SU-DHL-6 (cell line): ENCODE measurements around the gene CFAP92.

ENCODE experiments used
- H2AFZ ChIP-seq: fragments of 200-600 bp; sonication (generic); 2 replicates; pipeline ENCODE4 v1.6.1; 2014; ENCODE audit warnings: low read depth, mild to moderate bottlenecking, moderate library complexity, mixed read lengths, antibody characterized with exemption, low read length; ENCODE audit not compliant: severe bottlenecking
- H3F3A ChIP-seq: fragments of 200-600 bp; shearing (Covaris generic); 2 replicates; pipeline ENCODE4 v1.6.0; 2016; ENCODE audit warnings: antibody characterized with exemption, mild to moderate bottlenecking; ENCODE audit not compliant: insufficient read depth
- H3K27ac ChIP-seq: fragments of 200-600 bp; sonication (generic); 2 replicates; pipeline ENCODE4 v1.5.1; 2016; ENCODE audit warnings: low read depth, mild to moderate bottlenecking, low read length, moderate library complexity, mixed read lengths
- H3K27me3 ChIP-seq: fragments of 200-600 bp; sonication (generic), shearing (Covaris generic); 2 replicates; pipeline ENCODE4 v1.6.0; 2014; ENCODE audit warnings: mild to moderate bottlenecking, low read length
- H3K36me3 ChIP-seq: fragments of 200-600 bp; sonication (generic); 2 replicates; pipeline ENCODE4 v1.6.1; 2014; ENCODE audit warnings: mild to moderate bottlenecking, low read length, mixed read lengths
- H3K4me2 ChIP-seq: fragments of 300-600, 200-600 bp; shearing (Covaris generic), sonication (generic); 2 replicates; pipeline ENCODE4 v1.6.0; 2014; ENCODE audit warnings: low read length, low read depth, mild to moderate bottlenecking; ENCODE audit not compliant: poor library complexity, severe bottlenecking
- H3K4me3 ChIP-seq: fragments of 200-600 bp; sonication (generic); 2 replicates; pipeline ENCODE4 v1.5.1; 2014; ENCODE audit warnings: antibody characterized with exemption, low read length, mild to moderate bottlenecking, mixed read lengths; ENCODE audit not compliant: insufficient read depth, poor library complexity, severe bottlenecking
- H3K79me2 ChIP-seq: fragments of 200-600 bp; sonication (generic); 2 replicates; pipeline ENCODE4 v1.6.1; 2014; ENCODE audit warnings: mild to moderate bottlenecking, low read length, moderate library complexity; ENCODE audit not compliant: insufficient read depth
- H3K9ac ChIP-seq: fragments of 200-600 bp; sonication (generic); 2 replicates; pipeline ENCODE4 v1.7.0; 2014; ENCODE audit warnings: mild to moderate bottlenecking, low read length
- H3K9me2 ChIP-seq: fragments of 200-600 bp; sonication (generic); replicated peaks from 2 replicates; pipeline ENCODE4 v1.6.1; 2014; ENCODE audit warnings: low read length; ENCODE audit not compliant: insufficient read depth
- H3K9me3 ChIP-seq: fragments of 200-600 bp; sonication (generic); 2 replicates; pipeline ENCODE4 v1.6.1; 2014; ENCODE audit warnings: low read length, mixed read lengths; ENCODE audit not compliant: insufficient read depth
- H4K20me1 ChIP-seq: fragments of 200-600 bp; sonication (generic); 2 replicates; pipeline ENCODE4 v1.6.1; 2014; ENCODE audit warnings: low read depth, mild to moderate bottlenecking, antibody characterized with exemption, low read length, moderate library complexity, mixed read lengths
- CTCF ChIP-seq: fragments of 200-600 bp; sonication (generic); IDR thresholded peaks from one replicate; pipeline ENCODE4 v1.5.1; 2017; ENCODE audit warnings: antibody characterized with exemption, mild to moderate bottlenecking, low read length, moderate library complexity; ENCODE audit not compliant: insufficient read depth, poor library complexity, severe bottlenecking
- EZH2phosphoT487 ChIP-seq: fragments of 200-600 bp; sonication (generic), shearing (Covaris generic); conservative IDR thresholded peaks from 2 replicates; pipeline ENCODE4 v1.6.1; 2018; ENCODE audit warnings: mild to moderate bottlenecking, antibody characterized with exemption, low read length, moderate library complexity, mixed read lengths

Gene CFAP92

GRCh38 chr3:129031476-129032215 lies 37.8 kb upstream of the CFAP92 start:
- Histone ChIP-seq H3K36me3 (no peaks in the 10 kb centered on the region), H4K20me1 (no peaks in the 10 kb centered on the region), H3K79me2 (no peaks in the 10 kb centered on the region), H3K9me2 (no peaks in the 10 kb centered on the region), H3K9ac (no peak overlapping the region), H3K27ac (no peak overlapping the region), H3K4me3 (no peak overlapping the region), H3F3A (no peaks in the 10 kb centered on the region), H3K4me2 (no peak overlapping the region), H3K27me3 (no peaks in the 10 kb centered on the region), H2AFZ (no peak overlapping the region), H3K9me3 (no peaks in the 10 kb centered on the region)
- TF ChIP-seq CTCF, result no peak
- TF ChIP-seq EZH2phosphoT487, result no peak

GRCh38 chr3:129030611-129031010 lies 36.7 kb upstream of the CFAP92 start:
- Histone ChIP-seq H3K36me3 (no peaks in the 10 kb centered on the region), H3K27ac (no peak overlapping the region), H3K9me2 (no peaks in the 10 kb centered on the region), H3K9me3 (no peaks in the 10 kb centered on the region), H3K9ac (no peak overlapping the region), H3F3A (no peaks in the 10 kb centered on the region), H3K27me3 (no peaks in the 10 kb centered on the region), H3K4me2 (no peak overlapping the region), H3K4me3 (no peak overlapping the region), H4K20me1 (no peaks in the 10 kb centered on the region), H3K79me2 (no peaks in the 10 kb centered on the region), H2AFZ (no peak overlapping the region)
- TF ChIP-seq EZH2phosphoT487 (no peak), CTCF (no peak)

- Histone ChIP-seq H4K20me1 (no peaks in the 10 kb centered on the region), H3K27me3 (no peaks in the 10 kb centered on the region), H3K4me2 (no peak overlapping the region), H3K4me3 (no peak overlapping the region), H3K9me2 (no peaks in the 10 kb centered on the region), H2AFZ (no peak overlapping the region), H3F3A (no peaks in the 10 kb centered on the region), H3K27ac (no peak overlapping the region), H3K9ac (no peak overlapping the region), H3K79me2 (no peaks in the 10 kb centered on the region), H3K9me3 (no peaks in the 10 kb centered on the region), H3K36me3 (no peaks in the 10 kb centered on the region)
- no peak for TF ChIP-seq EZH2phosphoT487
- TF ChIP-seq CTCF, result no peak
Observed at GRCh38 chr3:129028866-129029265, 35.0 kb upstream of the CFAP92 start.
